GM12875 (cell line): ENCODE measurements around the gene VTN.

Experiments used
- H3K4me3 ChIP-seq: one replicate; pipeline ENCODE4 v1.5.1; 2011; ENCODE audit warnings: low read depth, low read length, control low read depth
- TF ChIP-seq, protein P1 (sequence below): IDR thresholded peaks from 2 replicates; pipeline ENCODE4 v1.5.1; 2011; ENCODE audit warnings: low read depth, mild to moderate bottlenecking, control low read depth, inconsistent platforms, low read length, moderate library complexity, borderline replicate concordance; ENCODE audit not compliant: insufficient read depth

VTN gene

GRCh38 chr17:28395968-28396367 is 25.9 kb upstream of the VTN start:
- no peak overlapping the region for H3K4me3 ChIP-seq
- TF ChIP-seq, protein P1, sequence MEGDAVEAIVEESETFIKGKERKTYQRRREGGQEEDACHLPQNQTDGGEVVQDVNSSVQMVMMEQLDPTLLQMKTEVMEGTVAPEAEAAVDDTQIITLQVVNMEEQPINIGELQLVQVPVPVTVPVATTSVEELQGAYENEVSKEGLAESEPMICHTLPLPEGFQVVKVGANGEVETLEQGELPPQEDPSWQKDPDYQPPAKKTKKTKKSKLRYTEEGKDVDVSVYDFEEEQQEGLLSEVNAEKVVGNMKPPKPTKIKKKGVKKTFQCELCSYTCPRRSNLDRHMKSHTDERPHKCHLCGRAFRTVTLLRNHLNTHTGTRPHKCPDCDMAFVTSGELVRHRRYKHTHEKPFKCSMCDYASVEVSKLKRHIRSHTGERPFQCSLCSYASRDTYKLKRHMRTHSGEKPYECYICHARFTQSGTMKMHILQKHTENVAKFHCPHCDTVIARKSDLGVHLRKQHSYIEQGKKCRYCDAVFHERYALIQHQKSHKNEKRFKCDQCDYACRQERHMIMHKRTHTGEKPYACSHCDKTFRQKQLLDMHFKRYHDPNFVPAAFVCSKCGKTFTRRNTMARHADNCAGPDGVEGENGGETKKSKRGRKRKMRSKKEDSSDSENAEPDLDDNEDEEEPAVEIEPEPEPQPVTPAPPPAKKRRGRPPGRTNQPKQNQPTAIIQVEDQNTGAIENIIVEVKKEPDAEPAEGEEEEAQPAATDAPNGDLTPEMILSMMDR = no peak

GRCh38 chr17:28395426-28395825 is 25.3 kb upstream of the VTN start:
- TF ChIP-seq, protein P1 = no peak
- H3K4me3 ChIP-seq = no peak overlapping the region

DNA sequence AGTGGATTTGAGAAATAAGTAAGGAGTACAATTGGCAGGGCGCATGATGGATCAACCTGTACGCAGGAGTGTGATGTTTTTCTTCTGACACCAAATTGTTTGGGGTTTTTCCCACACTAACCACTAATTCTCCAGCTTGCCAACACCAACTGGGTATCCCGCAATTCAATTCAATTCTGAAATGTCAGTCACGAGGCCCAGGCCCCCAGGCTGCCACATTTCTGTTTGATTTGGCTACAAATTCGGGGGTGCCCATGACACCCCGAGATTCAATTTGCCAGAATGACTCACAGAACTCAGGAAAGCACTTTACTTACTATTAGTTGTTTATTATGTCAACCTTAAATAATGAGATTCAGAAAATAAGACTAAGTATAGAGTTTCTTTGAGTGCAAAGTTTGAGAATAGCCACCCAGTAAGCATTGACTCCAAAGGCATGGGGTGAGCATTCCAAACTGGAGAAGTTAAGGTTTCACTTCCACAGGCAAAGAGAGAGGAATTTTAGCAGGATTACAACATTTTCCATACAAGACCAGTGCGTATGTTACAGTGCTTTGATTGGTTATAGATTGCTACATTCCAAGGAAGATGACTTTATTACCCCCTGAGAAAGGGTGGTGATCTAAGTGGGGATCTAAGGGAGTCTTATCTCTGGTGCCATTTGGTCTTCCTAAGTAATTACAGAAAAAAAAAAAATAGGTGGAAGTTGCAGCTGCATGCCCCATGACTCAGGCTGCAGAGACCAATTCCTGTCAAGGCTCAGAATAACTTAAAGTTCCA is 24.4 kb upstream of the VTN start:
- TF ChIP-seq, protein P1 = no peak
- no peak overlapping the region for H3K4me3 ChIP-seq

GRCh38 chr17:28392491-28392890 is 22.4 kb upstream of the VTN start:
- no peak overlapping the region for H3K4me3 ChIP-seq
- TF ChIP-seq, protein P1 = no peak

GRCh38 chr17:28391401-28391800 is 21.3 kb upstream of the VTN start:
- TF ChIP-seq, protein P1 = no peak
- H3K4me3 ChIP-seq = no peak overlapping the region

DNA sequence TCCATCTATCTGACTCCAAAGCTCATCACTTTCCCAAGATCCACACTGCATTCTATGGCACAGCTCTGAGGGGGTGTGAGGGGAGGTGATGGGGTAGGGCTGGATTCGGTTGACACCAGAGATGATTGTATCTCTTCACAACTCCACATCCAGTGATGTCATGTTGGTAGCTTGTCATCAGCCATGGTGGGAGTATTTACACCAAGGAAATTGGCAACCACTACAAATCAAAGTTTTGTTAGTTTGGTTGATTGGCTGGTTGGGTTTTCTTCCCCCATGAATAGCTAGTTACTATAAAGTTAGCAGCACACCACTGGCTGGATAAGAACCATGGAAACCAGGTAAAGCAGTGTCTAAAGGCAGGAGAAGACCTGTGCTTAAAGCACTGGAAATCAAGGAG is 20.9 kb upstream of the VTN start:
- TF ChIP-seq, protein P1 = no peak
- H3K4me3 ChIP-seq = no peak overlapping the region

- TF ChIP-seq, protein P1 = no peak
- no peak overlapping the region for H3K4me3 ChIP-seq
Measured at GRCh38 chr17:28390563-28390962, 20.5 kb upstream of the VTN start.
